ENCODE data around the gene C2orf49. TPM values are rescaled to one million over a fixed set of nuclear protein-coding genes. Genes with fewer than 3 reads are reported as not detected.

The C2orf49 gene
- total and polyA plus RNA-seq, 9 of the 15 experiments (the other 6 are each of a cell fraction or from before 2014, with no cell fraction given) = 17.9 to 38.2 (median 25.6) TPM

- TF ChIP-seq ZNF589 (CRISPR knock-in tag; IDR thresholded peaks at IDR 0.05; ENCODE audit: low read depth) (no peak; the same call in 1 of the 2 replicates), FOXK1 (CRISPR knock-in tag; IDR thresholded peaks at IDR 0.05; ENCODE audit: borderline replicate concordance) (no peak), CBFA2T2 (conservative IDR thresholded peaks at IDR 0.05) (no peak), CLOCK (CRISPR knock-in tag; IDR thresholded peaks at IDR 0.05; ENCODE audit: borderline replicate concordance) (no peak), GTF2F1 (IDR thresholded peaks at IDR 0.05; ENCODE audit: low read depth, low read length) (no peak), CEBPB (tag; IDR thresholded peaks at IDR 0.05) (no peak), FOXP1 (CRISPR knock-in tag; IDR thresholded peaks at IDR 0.05) (no peak), EP300 (IDR thresholded peaks at IDR 0.05; ENCODE audit: low read length) (no peak), SAFB2 (IDR thresholded peaks at IDR 0.05; ENCODE audit: borderline replicate concordance, low read depth, low read length, severe bottlenecking) (no peak), FUS (optimal IDR thresholded peaks at IDR 0.05; ENCODE audit: low read depth, low read length) (peak; percentile 20), HBP1 (CRISPR knock-in tag; IDR thresholded peaks at IDR 0.05) (no peak), TGIF2 (CRISPR knock-in tag; IDR thresholded peaks at IDR 0.05) (no peak), FOXM1 (IDR thresholded peaks at IDR 0.05; ENCODE audit: low read depth) (no peak), FOXM1 (CRISPR knock-in tag; IDR thresholded peaks at IDR 0.05; ENCODE audit: low read depth) (0 out of 2 replicates have a peak, but pooled peaks have one; percentile 1), ZNF274 (IDR thresholded peaks at IDR 0.05; ENCODE audit: borderline replicate concordance, low read depth, low read length) (no peak), ZBTB11 (CRISPR knock-in tag; IDR thresholded peaks at IDR 0.05) (peak in 1 of 3 experiments; percentile 69; a peak in 2 of 6 replicates), RBM15 (IDR thresholded peaks at IDR 0.05; ENCODE audit: insufficient read depth, low read length) (no peak), BRF2 (IDR thresholded peaks at IDR 0.05; ENCODE audit: borderline replicate concordance, insufficient read depth, insufficient read length) (no peak)
These were observed 61.2 kb downstream of the C2orf49 start, which contains the start of gene FHL2 (continued) for GRCh38 chr2:105398336-105399206.

Data from K562 (cell line).